WTC11 (cell line): ENCODE data around the gene VTN.

Experiments
- CBFB ChIP-seq: sonication (generic); formaldehyde crosslinking; IDR thresholded peaks from 2 replicates; pipeline ENCODE4 v1.8.1; 2022; ENCODE audit warnings: mild to moderate bottlenecking, low read depth, missing genetic modification reagents
- FOXP1 ChIP-seq: sonication (generic); formaldehyde crosslinking; IDR thresholded peaks from 2 replicates; pipeline ENCODE4 v1.8.0; 2022; ENCODE audit warnings: missing genetic modification reagents, mild to moderate bottlenecking, moderate library complexity, borderline replicate concordance
- HMGA2 ChIP-seq: fragments of 250-450 bp; sonication (Bioruptor Pico); IDR thresholded peaks from 2 replicates; pipeline ENCODE4 v1.4.0; 2021; ENCODE audit warnings: mild to moderate bottlenecking, moderate library complexity
- MYBL2 ChIP-seq: sonication (generic); formaldehyde crosslinking; IDR thresholded peaks from 2 replicates; pipeline ENCODE4 v1.8.1; 2023; ENCODE audit warnings: mild to moderate bottlenecking, moderate library complexity, missing genetic modification reagents
- NFE2L1 ChIP-seq: sonication (generic); formaldehyde crosslinking; IDR thresholded peaks from 2 replicates; pipeline ENCODE4 v1.8.1; 2023; ENCODE audit warnings: missing genetic modification reagents
- NFYB ChIP-seq: sonication (generic); formaldehyde crosslinking; conservative IDR thresholded peaks from 2 replicates; pipeline ENCODE4 v1.8.0; 2022; ENCODE audit warnings: low read depth, missing genetic modification reagents
- ZNF121 ChIP-seq: sonication (generic); formaldehyde crosslinking; IDR thresholded peaks from 2 replicates; pipeline ENCODE4 v1.8.0; 2023; ENCODE audit warnings: missing genetic modification reagents
- ZNF138 ChIP-seq: sonication (generic); formaldehyde crosslinking; conservative IDR thresholded peaks from 2 replicates; pipeline ENCODE4 v1.8.1; 2022; ENCODE audit warnings: mild to moderate bottlenecking, moderate library complexity, missing genetic modification reagents
- ZNF671 ChIP-seq: fragments of 250-450 bp; sonication (Bioruptor Pico); IDR thresholded peaks from 2 replicates; pipeline ENCODE4 v1.8.0; 2021; ENCODE audit warnings: mild to moderate bottlenecking
- TF ChIP-seq, protein P1 (sequence below): fragments of 200-600 bp; IDR thresholded peaks from 2 replicates; pipeline ENCODE4 v1.8.0; 2022; ENCODE audit warnings: antibody characterized with exemption
- TF ChIP-seq, protein P2 (sequence below): sonication (generic); formaldehyde crosslinking; IDR thresholded peaks from 2 replicates; pipeline ENCODE4 v1.8.1; 2023; ENCODE audit warnings: mild to moderate bottlenecking, missing genetic modification reagents, moderate library complexity
- TF ChIP-seq, protein P3 (sequence below): sonication (generic); formaldehyde crosslinking; IDR thresholded peaks from 2 replicates; pipeline ENCODE4 v1.8.1; 2022; ENCODE audit warnings: low read depth, mild to moderate bottlenecking, moderate library complexity, missing genetic modification reagents, borderline replicate concordance

DNA sequence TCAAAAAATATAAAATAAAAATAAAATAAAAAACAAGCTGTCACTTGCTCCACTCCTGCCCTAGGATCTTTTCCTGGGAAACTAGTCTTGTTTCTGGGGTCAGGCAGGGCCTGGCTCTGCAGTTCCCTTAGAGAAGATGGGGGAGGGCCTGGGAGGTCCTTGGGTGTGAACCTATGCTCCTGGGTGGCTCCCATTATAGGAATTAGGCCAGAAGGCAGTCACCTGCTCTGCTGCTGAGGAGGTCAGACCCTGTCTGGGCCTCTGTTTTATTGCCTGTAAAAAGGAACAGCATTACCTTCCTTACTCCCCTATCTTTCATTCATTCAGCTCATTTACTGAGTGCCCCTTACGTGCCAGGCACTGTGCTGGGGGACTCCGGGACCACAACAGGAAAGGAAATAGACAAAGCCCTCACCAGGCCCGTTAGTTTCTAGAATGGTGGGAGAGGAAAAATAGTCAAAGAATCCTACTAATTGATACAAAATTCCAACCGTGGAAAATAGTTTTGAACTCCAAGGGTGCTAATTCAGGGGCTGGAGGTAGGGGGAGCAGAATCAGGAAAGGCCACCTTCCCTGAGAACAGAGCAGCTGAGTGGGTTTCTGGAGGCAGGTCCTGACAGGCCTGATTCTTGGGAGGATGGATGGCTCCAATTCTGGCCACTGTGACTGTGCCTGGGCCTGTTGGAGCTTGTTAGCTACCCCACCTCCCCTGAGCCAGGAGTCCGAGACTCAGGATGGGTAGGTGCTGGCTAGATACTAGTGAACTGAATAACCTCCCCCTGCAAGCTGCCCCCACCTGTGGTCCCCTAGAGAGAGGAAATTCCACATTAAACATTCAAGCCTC lies 37.2 kb upstream of the VTN start:
- TF ChIP-seq NFYB (CRISPR knock-in tag) (no peak), ZNF671 (no peak), ZNF138 (CRISPR knock-in tag) (no peak), FOXP1 (CRISPR knock-in tag) (no peak), ZNF121 (CRISPR knock-in tag) (no peak), NFE2L1 (no peak), HMGA2 (CRISPR knock-in tag) (no peak), CBFB (CRISPR knock-in tag) (no peak), MYBL2 (CRISPR knock-in tag) (no peak)
- TF ChIP-seq, protein P1, sequence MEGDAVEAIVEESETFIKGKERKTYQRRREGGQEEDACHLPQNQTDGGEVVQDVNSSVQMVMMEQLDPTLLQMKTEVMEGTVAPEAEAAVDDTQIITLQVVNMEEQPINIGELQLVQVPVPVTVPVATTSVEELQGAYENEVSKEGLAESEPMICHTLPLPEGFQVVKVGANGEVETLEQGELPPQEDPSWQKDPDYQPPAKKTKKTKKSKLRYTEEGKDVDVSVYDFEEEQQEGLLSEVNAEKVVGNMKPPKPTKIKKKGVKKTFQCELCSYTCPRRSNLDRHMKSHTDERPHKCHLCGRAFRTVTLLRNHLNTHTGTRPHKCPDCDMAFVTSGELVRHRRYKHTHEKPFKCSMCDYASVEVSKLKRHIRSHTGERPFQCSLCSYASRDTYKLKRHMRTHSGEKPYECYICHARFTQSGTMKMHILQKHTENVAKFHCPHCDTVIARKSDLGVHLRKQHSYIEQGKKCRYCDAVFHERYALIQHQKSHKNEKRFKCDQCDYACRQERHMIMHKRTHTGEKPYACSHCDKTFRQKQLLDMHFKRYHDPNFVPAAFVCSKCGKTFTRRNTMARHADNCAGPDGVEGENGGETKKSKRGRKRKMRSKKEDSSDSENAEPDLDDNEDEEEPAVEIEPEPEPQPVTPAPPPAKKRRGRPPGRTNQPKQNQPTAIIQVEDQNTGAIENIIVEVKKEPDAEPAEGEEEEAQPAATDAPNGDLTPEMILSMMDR: no peak
- TF ChIP-seq, protein P2, sequence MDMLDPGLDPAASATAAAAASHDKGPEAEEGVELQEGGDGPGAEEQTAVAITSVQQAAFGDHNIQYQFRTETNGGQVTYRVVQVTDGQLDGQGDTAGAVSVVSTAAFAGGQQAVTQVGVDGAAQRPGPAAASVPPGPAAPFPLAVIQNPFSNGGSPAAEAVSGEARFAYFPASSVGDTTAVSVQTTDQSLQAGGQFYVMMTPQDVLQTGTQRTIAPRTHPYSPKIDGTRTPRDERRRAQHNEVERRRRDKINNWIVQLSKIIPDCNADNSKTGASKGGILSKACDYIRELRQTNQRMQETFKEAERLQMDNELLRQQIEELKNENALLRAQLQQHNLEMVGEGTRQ (CRISPR knock-in tag): no peak
- TF ChIP-seq, protein P3, sequence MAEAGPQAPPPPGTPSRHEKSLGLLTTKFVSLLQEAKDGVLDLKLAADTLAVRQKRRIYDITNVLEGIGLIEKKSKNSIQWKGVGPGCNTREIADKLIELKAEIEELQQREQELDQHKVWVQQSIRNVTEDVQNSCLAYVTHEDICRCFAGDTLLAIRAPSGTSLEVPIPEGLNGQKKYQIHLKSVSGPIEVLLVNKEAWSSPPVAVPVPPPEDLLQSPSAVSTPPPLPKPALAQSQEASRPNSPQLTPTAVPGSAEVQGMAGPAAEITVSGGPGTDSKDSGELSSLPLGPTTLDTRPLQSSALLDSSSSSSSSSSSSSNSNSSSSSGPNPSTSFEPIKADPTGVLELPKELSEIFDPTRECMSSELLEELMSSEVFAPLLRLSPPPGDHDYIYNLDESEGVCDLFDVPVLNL (CRISPR knock-in tag): no peak
